GM18951 (cell line): Measurements from ENCODE around the gene OR10H1.
"Not testable (repeated sequence)": the region's sequence is repeated elsewhere in the genome, so short reads cannot be mapped to it uniquely, and the experiment has no call there.

ENCODE experiments used
- POLR2A ChIP-seq: IDR thresholded peaks from 4 replicates; pipeline ENCODE4 v1.6.1; 2011; ENCODE audit warnings: mild to moderate bottlenecking; ENCODE audit not compliant: insufficient read length, insufficient read depth; ENCODE audit errors: extremely low read depth
- in situ Hi-C: fragments of 300-500 bp; cut with MboI; formaldehyde crosslinking; loops from one replicate; pipeline ENCODE4 v1.12.0; 2022; ENCODE audit warnings: low sequenced_read_pairs, mixed read lengths, inconsistent platforms; ENCODE audit not compliant: unreplicated experiment

The OR10H1 gene

GRCh38 chr19:15811476-15811875 is 4.0 kb downstream of the OR10H1 start:
- TF ChIP-seq POLR2A: no peak
- in situ Hi-C loops: no loop called here

- in situ Hi-C loops: no loop called here
- no peak for TF ChIP-seq POLR2A
Measured at GRCh38 chr19:15810335-15810734, 5.1 kb downstream of the OR10H1 start.

GRCh38 chr19:15794279-15794678 is 21.2 kb downstream of the OR10H1 start:
- in situ Hi-C loops: not testable (repeated sequence)

GRCh38 chr19:15790096-15790495 is 25.4 kb downstream of the OR10H1 start:
- in situ Hi-C loops: no loop called here
- TF ChIP-seq POLR2A: no peak

- TF ChIP-seq POLR2A: no peak
- in situ Hi-C loops: no loop called here
Measured at GRCh38 chr19:15788594-15789270, 26.7 kb downstream of the OR10H1 start.

GRCh38 chr19:15787611-15788155 is 27.8 kb downstream of the OR10H1 start, which contains the start of gene OR10H5:
Gene OR10H5, plus strand, starts transcription at chr19:15787661. Its CDS starts 6,388 bp downstream, at chr19:15794049.
- in situ Hi-C loops: no loop called here
- TF ChIP-seq POLR2A: no peak

GRCh38 chr19:15782896-15783295 is 32.6 kb downstream of the OR10H1 start:
- in situ Hi-C loops: not testable (repeated sequence)

- in situ Hi-C loops: no loop called here
- no peak for TF ChIP-seq POLR2A
Measured at GRCh38 chr19:15782211-15782610, 33.3 kb downstream of the OR10H1 start.

GRCh38 chr19:15781661-15782060 is 33.8 kb downstream of the OR10H1 start:
- in situ Hi-C loops: no loop called here
- TF ChIP-seq POLR2A: no peak

GRCh38 chr19:15780610-15781418 is 34.6 kb downstream of the OR10H1 start:
- no peak for TF ChIP-seq POLR2A
- in situ Hi-C loops: no loop called here

- no peak for TF ChIP-seq POLR2A
Measured at GRCh38 chr19:15779756-15780476, 35.5 kb downstream of the OR10H1 start.

GRCh38 chr19:15776991-15777970 is 38.2 kb downstream of the OR10H1 start:
- in situ Hi-C loops: no loop called here
- no peak for TF ChIP-seq POLR2A

More at GRCh38 chr19:15779756-15780476, 35.5 kb downstream of the OR10H1 start:
- in situ Hi-C loops: no loop called here
